HG02759 (cell line): ENCODE data around the gene ZNF423.
A peak's percentile ranks its signal among the peaks of the same experiment; 100 is the strongest.
"Not testable (repeated sequence)": the region's sequence is repeated elsewhere in the genome, so short reads cannot be mapped to it uniquely, and the experiment has no call there.

ENCODE experiments used
- ATAC-seq: cut with Tn5 transposase; IDR thresholded peaks from one replicate; pipeline ENCODE4 v1.9.1; 2021; ENCODE audit warnings: mild to moderate bottlenecking, moderate library complexity; ENCODE audit not compliant: unreplicated experiment

Gene ZNF423

GRCh38 chr16:49871824-49872223, 15.9 kb upstream of the ZNF423 start:
- not testable (repeated sequence) for ATAC-seq

GRCh38 chr16:49869731-49870130, 13.8 kb upstream of the ZNF423 start:
- ATAC-seq = no peak

- no peak for ATAC-seq
These were observed 12.1 kb upstream of the ZNF423 start for GRCh38 chr16:49867796-49868668.

GRCh38 chr16:49867234-49867633, 11.3 kb upstream of the ZNF423 start:
- no peak for ATAC-seq

GRCh38 chr16:49866595-49867071, 10.7 kb upstream of the ZNF423 start:
- ATAC-seq = no peak

GRCh38 chr16:49862694-49863093, 6.8 kb upstream of the ZNF423 start:
- ATAC-seq = no peak

GRCh38 chr16:49861299-49861698, 5.4 kb upstream of the ZNF423 start:
- ATAC-seq = no peak

- ATAC-seq = no peak
These were observed 4.7 kb upstream of the ZNF423 start for GRCh38 chr16:49860593-49860992.

- ATAC-seq = no peak
These were observed 3.4 kb upstream of the ZNF423 start for GRCh38 chr16:49859125-49859811.

- no peak for ATAC-seq
These were observed 2.5 kb upstream of the ZNF423 start for GRCh38 chr16:49858200-49859124.

GRCh38 chr16:49857423-49858181, 1.7 kb upstream of the ZNF423 start:
- no peak for ATAC-seq

- no peak for ATAC-seq
These were observed 889 bp upstream of the ZNF423 start for GRCh38 chr16:49856672-49857330.

GRCh38 chr16:49855280-49855821, 561 bp downstream of the ZNF423 start:
- ATAC-seq = peak; percentile 68

GRCh38 chr16:49854796-49855203, 1.1 kb downstream of the ZNF423 start:
- peak; percentile 25 for ATAC-seq

GRCh38 chr16:49854188-49854795, 1.6 kb downstream of the ZNF423 start:
- ATAC-seq = no peak

- no peak for ATAC-seq
These were observed 3.6 kb downstream of the ZNF423 start for GRCh38 chr16:49852279-49852678.

GRCh38 chr16:49851468-49851787, 4.5 kb downstream of the ZNF423 start:
- ATAC-seq = no peak

GRCh38 chr16:49850558-49851467, 5.1 kb downstream of the ZNF423 start:
- ATAC-seq = no peak
